Liver (tissue), 3 donors: ENCODE data around the gene TP73.

Source experiments
- CTCF ChIP-seq: fragments of 150-350 bp; IDR thresholded peaks from 2 replicates; pipeline ENCODE4 v1.5.1; 2017; ENCODE audit warnings: improper control_type of control experiment, low read depth, low read length; ENCODE audit not compliant: missing input control
- EGR1 ChIP-seq, 2 donors: IDR thresholded peaks; 2 replicates each; pipeline ENCODE4 v1.6.1; 2016 to 2018; ENCODE audit warnings: antibody characterized with exemption in 2 of 2, low read depth in 2 of 2
- FOXA1 ChIP-seq: IDR thresholded peaks from 2 replicates; pipeline ENCODE4 v1.6.1; 2016; ENCODE audit warnings: antibody characterized with exemption
- GABPA ChIP-seq, 2 donors: IDR thresholded peaks in 1 of 2; conservative IDR thresholded peaks in 1 of 2; 2 replicates each; pipeline ENCODE4 v1.6.1; 2016; ENCODE audit warnings: antibody characterized with exemption in 2 of 2, mild to moderate bottlenecking in 1 of 2, moderate library complexity in 1 of 2
- HNF4G ChIP-seq: IDR thresholded peaks from 2 replicates; pipeline ENCODE4 v1.6.1; 2016; ENCODE audit warnings: antibody characterized with exemption
- JUND ChIP-seq, 2 donors: IDR thresholded peaks; 2 replicates each; pipeline ENCODE4 v1.6.1; 2016; ENCODE audit warnings: antibody characterized with exemption in 2 of 2
- MAX ChIP-seq: IDR thresholded peaks from 2 replicates; pipeline ENCODE4 v1.6.1; 2016; ENCODE audit warnings: antibody characterized with exemption
- RAD21 ChIP-seq, 2 donors: IDR thresholded peaks; 2 replicates each; pipeline ENCODE4 v1.6.1; 2016; ENCODE audit warnings: antibody characterized with exemption in 2 of 2, mild to moderate bottlenecking in 2 of 2
- SP1 ChIP-seq: IDR thresholded peaks from 2 replicates; pipeline ENCODE4 v1.6.1; 2018; ENCODE audit warnings: antibody characterized with exemption, mild to moderate bottlenecking
- TAF1 ChIP-seq: conservative IDR thresholded peaks from 2 replicates; pipeline ENCODE4 v1.6.1; 2016; ENCODE audit warnings: antibody characterized with exemption, mild to moderate bottlenecking
- YY1 ChIP-seq: IDR thresholded peaks from 2 replicates; pipeline ENCODE4 v1.6.1; 2016; ENCODE audit warnings: antibody characterized with exemption, mild to moderate bottlenecking
- TF ChIP-seq, protein P1 (sequence below): IDR thresholded peaks from 2 replicates; pipeline ENCODE4 v1.6.1; 2016; ENCODE audit warnings: antibody characterized with exemption
- TF ChIP-seq, protein P2 (sequence below): IDR thresholded peaks from 2 replicates; pipeline ENCODE4 v1.6.1; 2016; ENCODE audit warnings: antibody characterized with exemption, mild to moderate bottlenecking
- TF ChIP-seq, protein P3 (sequence below): IDR thresholded peaks from 2 replicates; pipeline ENCODE4 v1.6.1; 2016; ENCODE audit warnings: antibody characterized with exemption
- donor health status: healthy.
- donor health status: healthy.

DNA sequence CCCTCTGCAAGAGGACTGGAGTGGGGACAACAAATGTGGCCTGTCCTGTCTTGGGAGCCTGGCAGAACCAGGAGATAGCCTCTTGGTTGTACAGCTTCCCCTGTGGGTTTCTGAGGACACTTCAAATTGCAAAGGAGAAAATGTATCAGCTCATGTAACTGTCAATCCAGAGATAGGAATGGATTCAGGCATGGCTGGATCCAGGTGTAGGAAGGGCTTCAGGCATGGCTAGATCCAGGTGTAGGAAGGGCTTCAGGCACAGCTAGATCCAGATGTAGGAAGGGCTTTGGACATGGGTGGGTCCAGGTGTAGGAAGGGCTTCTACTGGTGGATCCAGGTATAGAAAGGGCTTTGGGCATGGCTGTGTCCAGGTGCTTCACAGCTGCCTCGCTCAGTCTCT lies 30.9 kb downstream of the TP73 start:
- TF ChIP-seq CTCF (no peak), YY1 (no peak), MAX (no peak), FOXA1 (no peak), GABPA (IDR thresholded peaks at IDR 0.05 in 1 of 2, conservative IDR thresholded peaks at IDR 0.05 in 1 of 2) (no peak), JUND (IDR thresholded peaks at IDR 0.05) (no peak), SP1 (no peak), HNF4G (no peak), RAD21 (IDR thresholded peaks at IDR 0.05) (no peak), TAF1 (no peak), EGR1 (IDR thresholded peaks at IDR 0.05; ENCODE audit: low read depth in 2 of 2) (no peak)
- TF ChIP-seq, protein P1, sequence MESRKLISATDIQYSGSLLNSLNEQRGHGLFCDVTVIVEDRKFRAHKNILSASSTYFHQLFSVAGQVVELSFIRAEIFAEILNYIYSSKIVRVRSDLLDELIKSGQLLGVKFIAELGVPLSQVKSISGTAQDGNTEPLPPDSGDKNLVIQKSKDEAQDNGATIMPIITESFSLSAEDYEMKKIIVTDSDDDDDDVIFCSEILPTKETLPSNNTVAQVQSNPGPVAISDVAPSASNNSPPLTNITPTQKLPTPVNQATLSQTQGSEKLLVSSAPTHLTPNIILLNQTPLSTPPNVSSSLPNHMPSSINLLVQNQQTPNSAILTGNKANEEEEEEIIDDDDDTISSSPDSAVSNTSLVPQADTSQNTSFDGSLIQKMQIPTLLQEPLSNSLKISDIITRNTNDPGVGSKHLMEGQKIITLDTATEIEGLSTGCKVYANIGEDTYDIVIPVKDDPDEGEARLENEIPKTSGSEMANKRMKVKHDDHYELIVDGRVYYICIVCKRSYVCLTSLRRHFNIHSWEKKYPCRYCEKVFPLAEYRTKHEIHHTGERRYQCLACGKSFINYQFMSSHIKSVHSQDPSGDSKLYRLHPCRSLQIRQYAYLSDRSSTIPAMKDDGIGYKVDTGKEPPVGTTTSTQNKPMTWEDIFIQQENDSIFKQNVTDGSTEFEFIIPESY = no peak
- TF ChIP-seq, protein P2, sequence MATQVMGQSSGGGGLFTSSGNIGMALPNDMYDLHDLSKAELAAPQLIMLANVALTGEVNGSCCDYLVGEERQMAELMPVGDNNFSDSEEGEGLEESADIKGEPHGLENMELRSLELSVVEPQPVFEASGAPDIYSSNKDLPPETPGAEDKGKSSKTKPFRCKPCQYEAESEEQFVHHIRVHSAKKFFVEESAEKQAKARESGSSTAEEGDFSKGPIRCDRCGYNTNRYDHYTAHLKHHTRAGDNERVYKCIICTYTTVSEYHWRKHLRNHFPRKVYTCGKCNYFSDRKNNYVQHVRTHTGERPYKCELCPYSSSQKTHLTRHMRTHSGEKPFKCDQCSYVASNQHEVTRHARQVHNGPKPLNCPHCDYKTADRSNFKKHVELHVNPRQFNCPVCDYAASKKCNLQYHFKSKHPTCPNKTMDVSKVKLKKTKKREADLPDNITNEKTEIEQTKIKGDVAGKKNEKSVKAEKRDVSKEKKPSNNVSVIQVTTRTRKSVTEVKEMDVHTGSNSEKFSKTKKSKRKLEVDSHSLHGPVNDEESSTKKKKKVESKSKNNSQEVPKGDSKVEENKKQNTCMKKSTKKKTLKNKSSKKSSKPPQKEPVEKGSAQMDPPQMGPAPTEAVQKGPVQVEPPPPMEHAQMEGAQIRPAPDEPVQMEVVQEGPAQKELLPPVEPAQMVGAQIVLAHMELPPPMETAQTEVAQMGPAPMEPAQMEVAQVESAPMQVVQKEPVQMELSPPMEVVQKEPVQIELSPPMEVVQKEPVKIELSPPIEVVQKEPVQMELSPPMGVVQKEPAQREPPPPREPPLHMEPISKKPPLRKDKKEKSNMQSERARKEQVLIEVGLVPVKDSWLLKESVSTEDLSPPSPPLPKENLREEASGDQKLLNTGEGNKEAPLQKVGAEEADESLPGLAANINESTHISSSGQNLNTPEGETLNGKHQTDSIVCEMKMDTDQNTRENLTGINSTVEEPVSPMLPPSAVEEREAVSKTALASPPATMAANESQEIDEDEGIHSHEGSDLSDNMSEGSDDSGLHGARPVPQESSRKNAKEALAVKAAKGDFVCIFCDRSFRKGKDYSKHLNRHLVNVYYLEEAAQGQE = no peak
- TF ChIP-seq, protein P3, sequence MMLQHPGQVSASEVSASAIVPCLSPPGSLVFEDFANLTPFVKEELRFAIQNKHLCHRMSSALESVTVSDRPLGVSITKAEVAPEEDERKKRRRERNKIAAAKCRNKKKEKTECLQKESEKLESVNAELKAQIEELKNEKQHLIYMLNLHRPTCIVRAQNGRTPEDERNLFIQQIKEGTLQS = no peak
